SJCRH30 (cell line): ENCODE measurements around the gene COL9A1. TPM values are rescaled to one million over a fixed set of nuclear protein-coding genes. Genes with fewer than 3 reads are reported as not detected.

Experiments
- total RNA-seq: library from RNA; depleted of rRNA; stranded (reverse); fragments of >200 nt; shearing (Covaris generic); gene quantifications from 2 replicates; pipeline ENCODE4 v1.2.3, GENCODE V29; 2014; rRNA removed

The COL9A1 gene
- total RNA-seq, 1 experiment from 2014 or later = 4.8 TPM

Other genes with a start within 250 kb of the COL9A1 start
- 46.5 and 53.7 TPM in 2 replicates for gene FAM135A, start 110.4 kb upstream of the COL9A1 start, total RNA-seq